ENCODE results near the gene TMEM256. TPM values are rescaled to one million over a fixed set of nuclear protein-coding genes. Genes with fewer than 3 reads are reported as not detected.
A peak's percentile ranks its signal among the peaks of the same experiment; 100 is the strongest.

Gene TMEM256
- total and polyA plus RNA-seq, 4 donors: 30.0 to 130 (median 97.7) TPM

GRCh38 chr17:7393613-7394451, 10.1 kb downstream of the TMEM256 start (continued):
- no peak for TF ChIP-seq HNF4G (IDR thresholded peaks at IDR 0.05)
- no peak for TF ChIP-seq EGR1 (IDR thresholded peaks at IDR 0.05; ENCODE audit: low read depth in 2 of 2)
- TF ChIP-seq RXRA (IDR thresholded peaks at IDR 0.05): no peak

GRCh38 chr17:7392696-7393612, 10.9 kb downstream of the TMEM256 start:
- DNase-seq (ENCODE audit: low spot score): no peak
- Histone ChIP-seq H3K27ac (ENCODE audit: low read depth in 1 of 2, low read length in 2 of 2) (no peak overlapping the region), H3K27me3 (ENCODE audit: control insufficient read depth in 4 of 4, insufficient read depth in 4 of 4, low read length in 3 of 4) (no peaks in the 10 kb centered on the region), H3K4me1 (ENCODE audit: control insufficient read depth in 4 of 4, insufficient read depth in 4 of 4, low read length in 3 of 4) (peaks cover 0 to 15% (median 8%) of the 10 kb centered on the region in 4 donors), H3K9ac (ENCODE audit: low read depth in 1 of 2, low read length in 2 of 2) (no peak overlapping the region), H3K36me3 (ENCODE audit: control insufficient read depth in 4 of 4, insufficient read depth in 3 of 4, low read depth in 1 of 4, low read length in 3 of 4) (peaks cover 0 to 8% (median 4%) of the 10 kb centered on the region in 4 donors), H3K4me3 (ENCODE audit: low read depth in 1 of 3, low read length in 3 of 3) (peak overlapping the region in 1 of 3 donors; percentile 69), H3K9me3 (ENCODE audit: control insufficient read depth in 4 of 4, low read length in 3 of 4) (no peaks in the 10 kb centered on the region)
- 87% methylated on average over 42 of the region's 42 CpGs for WGBS
- no peak for TF ChIP-seq FOXA2 (IDR thresholded peaks at IDR 0.05)

- H3K9me3 ChIP-seq (ENCODE audit: control insufficient read depth in 4 of 4, low read length in 3 of 4): no peaks in the 10 kb centered on the region
- peaks cover 0 to 8% (median 6%) of the 10 kb centered on the region in 4 donors for H3K36me3 ChIP-seq (ENCODE audit: control insufficient read depth in 4 of 4, insufficient read depth in 3 of 4, low read depth in 1 of 4, low read length in 3 of 4)
- no peak overlapping the region for H3K4me3 ChIP-seq (ENCODE audit: low read depth in 1 of 3, low read length in 3 of 3)
- TF ChIP-seq RAD21 (IDR thresholded peaks at IDR 0.05): no peak
- TF ChIP-seq RXRA (IDR thresholded peaks at IDR 0.05): no peak
- TF ChIP-seq HNF4G (IDR thresholded peaks at IDR 0.05): no peak
- no peak for TF ChIP-seq REST (IDR thresholded peaks at IDR 0.05)
- TF ChIP-seq FOXA1 (IDR thresholded peaks at IDR 0.05): no peak
- TF ChIP-seq HNF4A (conservative IDR thresholded peaks at IDR 0.05): no peak
- no peak for TF ChIP-seq JUND (IDR thresholded peaks at IDR 0.05)
- no peak for TF ChIP-seq CTCF (IDR thresholded peaks at IDR 0.05; ENCODE audit: low read depth, low read length, missing input control)
- no peak for TF ChIP-seq ATF3 (IDR thresholded peaks at IDR 0.05)
- no peak for TF ChIP-seq TAF1 (conservative IDR thresholded peaks at IDR 0.05)
- no peak for TF ChIP-seq ZBTB33 (IDR thresholded peaks at IDR 0.05)
- no peak for TF ChIP-seq MAX (IDR thresholded peaks at IDR 0.05)
- TF ChIP-seq NR2F2 (IDR thresholded peaks at IDR 0.05): no peak
- TF ChIP-seq GABPA (IDR thresholded peaks at IDR 0.05 in 1 of 2, conservative IDR thresholded peaks at IDR 0.05 in 1 of 2): no peak
- TF ChIP-seq FOXA2 (IDR thresholded peaks at IDR 0.05): no peak
- TF ChIP-seq EGR1 (IDR thresholded peaks at IDR 0.05; ENCODE audit: low read depth in 2 of 2): no peak
- TF ChIP-seq SP1 (IDR thresholded peaks at IDR 0.05): no peak
- peaks cover 0 to 15% (median 8%) of the 10 kb centered on the region in 4 donors for H3K4me1 ChIP-seq (ENCODE audit: control insufficient read depth in 4 of 4, insufficient read depth in 4 of 4, low read length in 3 of 4)
- H3K9ac ChIP-seq (ENCODE audit: low read depth in 1 of 2, low read length in 2 of 2): no peak overlapping the region
- DNase-seq (ENCODE audit: low spot score): no peak
- no peak overlapping the region for H3K27ac ChIP-seq (ENCODE audit: low read depth in 1 of 2, low read length in 2 of 2)
- 65% methylated on average over 2 of the region's 2 CpGs for WGBS
- no peaks in the 10 kb centered on the region for H3K27me3 ChIP-seq (ENCODE audit: control insufficient read depth in 4 of 4, insufficient read depth in 4 of 4, low read length in 3 of 4)
Observed at GRCh38 chr17:7391307-7391706, 12.6 kb downstream of the TMEM256 start.
